C4-2B (cell line): Measurements from ENCODE around the gene COL4A5.
"Not testable (repeated sequence)": the region's sequence is repeated elsewhere in the genome, so short reads cannot be mapped to it uniquely, and the experiment has no call there.

Experiments
- ZFX ChIP-seq: fragments of 450-650 bp; IDR thresholded peaks from 2 replicates; pipeline ENCODE4 v1.6.1; 2017
- TF ChIP-seq, protein P1 (sequence below): fragments of 450-650 bp; conservative IDR thresholded peaks from 2 replicates; pipeline ENCODE4 v1.5.1; 2017; ENCODE audit warnings: mild to moderate bottlenecking

DNA sequence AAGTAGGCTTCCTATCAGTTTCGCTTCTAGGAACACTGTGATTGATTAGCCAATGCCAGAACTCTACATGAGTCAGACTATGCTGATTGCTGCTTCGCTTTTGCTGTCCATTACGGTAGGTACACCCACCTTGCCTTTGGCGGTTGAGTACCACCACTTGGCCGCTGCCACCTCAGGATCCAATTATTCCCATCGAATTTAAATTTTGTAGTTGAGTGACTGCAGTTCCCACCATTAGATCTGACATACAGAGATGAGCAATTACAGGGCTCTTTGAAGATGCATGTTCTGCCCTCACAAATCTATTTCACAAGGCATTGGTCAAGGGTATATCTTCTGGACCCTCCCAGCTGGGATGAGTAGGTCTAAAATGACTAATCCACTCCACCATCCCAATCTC lies 41.9 kb downstream of the COL4A5 start:
- TF ChIP-seq, protein P1, sequence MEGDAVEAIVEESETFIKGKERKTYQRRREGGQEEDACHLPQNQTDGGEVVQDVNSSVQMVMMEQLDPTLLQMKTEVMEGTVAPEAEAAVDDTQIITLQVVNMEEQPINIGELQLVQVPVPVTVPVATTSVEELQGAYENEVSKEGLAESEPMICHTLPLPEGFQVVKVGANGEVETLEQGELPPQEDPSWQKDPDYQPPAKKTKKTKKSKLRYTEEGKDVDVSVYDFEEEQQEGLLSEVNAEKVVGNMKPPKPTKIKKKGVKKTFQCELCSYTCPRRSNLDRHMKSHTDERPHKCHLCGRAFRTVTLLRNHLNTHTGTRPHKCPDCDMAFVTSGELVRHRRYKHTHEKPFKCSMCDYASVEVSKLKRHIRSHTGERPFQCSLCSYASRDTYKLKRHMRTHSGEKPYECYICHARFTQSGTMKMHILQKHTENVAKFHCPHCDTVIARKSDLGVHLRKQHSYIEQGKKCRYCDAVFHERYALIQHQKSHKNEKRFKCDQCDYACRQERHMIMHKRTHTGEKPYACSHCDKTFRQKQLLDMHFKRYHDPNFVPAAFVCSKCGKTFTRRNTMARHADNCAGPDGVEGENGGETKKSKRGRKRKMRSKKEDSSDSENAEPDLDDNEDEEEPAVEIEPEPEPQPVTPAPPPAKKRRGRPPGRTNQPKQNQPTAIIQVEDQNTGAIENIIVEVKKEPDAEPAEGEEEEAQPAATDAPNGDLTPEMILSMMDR = not testable (repeated sequence)
- TF ChIP-seq ZFX = not testable (repeated sequence)
